ENCODE data around the gene MYL2. TPM values are rescaled to one million over a fixed set of nuclear protein-coding genes. Genes with fewer than 3 reads are reported as not detected.

The MYL2 gene
- total RNA-seq, 4 donors from 2014 or later = not detected

- Histone ChIP-seq H3K27ac (no peak overlapping the region), H3K9me3 (no peaks in the 10 kb centered on the region), H3K27me3 (no peaks in the 10 kb centered on the region), H3K4me3 (no peak overlapping the region), H3K4me1 (no peaks in the 10 kb centered on the region), H3K36me3 (no peaks in the 10 kb centered on the region)
- no peak for DNase-seq
- TF ChIP-seq CTCF (IDR thresholded peaks at IDR 0.05) (no peak), POLR2A (IDR thresholded peaks at IDR 0.05) (no peak)
Measured at GRCh38 chr12:110933326-110933974, 13.1 kb upstream of the MYL2 start.

- no peaks in the 10 kb centered on the region for H3K9me3 ChIP-seq
- no peaks in the 10 kb centered on the region for H3K27me3 ChIP-seq
Measured at GRCh38 chr12:110932046-110932445, 11.7 kb upstream of the MYL2 start.

GRCh38 chr12:110931315-110931728 is 10.9 kb upstream of the MYL2 start:
- TF ChIP-seq CTCF (IDR thresholded peaks at IDR 0.05) (no peak), POLR2A (IDR thresholded peaks at IDR 0.05) (no peak)
- Histone ChIP-seq H3K27ac (no peak overlapping the region), H3K36me3 (no peaks in the 10 kb centered on the region), H3K9me3 (no peaks in the 10 kb centered on the region), H3K4me1 (no peaks in the 10 kb centered on the region), H3K27me3 (no peaks in the 10 kb centered on the region), H3K4me3 (no peak overlapping the region)
- DNase-seq = no peak

More at GRCh38 chr12:110932046-110932445, 11.7 kb upstream of the MYL2 start:
- H3K4me1 ChIP-seq = no peaks in the 10 kb centered on the region
- no peak overlapping the region for H3K27ac ChIP-seq
- TF ChIP-seq CTCF (IDR thresholded peaks at IDR 0.05) (no peak), POLR2A (IDR thresholded peaks at IDR 0.05) (no peak)
- no peaks in the 10 kb centered on the region for H3K36me3 ChIP-seq
- DNase-seq = no peak
- H3K4me3 ChIP-seq = no peak overlapping the region

GRCh38 chr12:110930348-110931314 is 10.3 kb upstream of the MYL2 start:
- DNase-seq = no peak
- TF ChIP-seq CTCF (IDR thresholded peaks at IDR 0.05) (no peak), POLR2A (IDR thresholded peaks at IDR 0.05) (no peak)
- Histone ChIP-seq H3K9me3 (no peaks in the 10 kb centered on the region), H3K4me3 (no peak overlapping the region), H3K27ac (no peak overlapping the region), H3K4me1 (no peaks in the 10 kb centered on the region), H3K36me3 (no peaks in the 10 kb centered on the region), H3K27me3 (no peaks in the 10 kb centered on the region)

- no peak overlapping the region for H3K27ac ChIP-seq
- no peaks in the 10 kb centered on the region for H3K4me1 ChIP-seq
- H3K9me3 ChIP-seq = no peaks in the 10 kb centered on the region
- no peak overlapping the region for H3K4me3 ChIP-seq
- no peak for DNase-seq
- TF ChIP-seq CTCF (IDR thresholded peaks at IDR 0.05) = no peak
- no peak for TF ChIP-seq POLR2A (IDR thresholded peaks at IDR 0.05)
- H3K36me3 ChIP-seq = no peaks in the 10 kb centered on the region
- no peaks in the 10 kb centered on the region for H3K27me3 ChIP-seq
Measured at GRCh38 chr12:110929818-110930217, 9.4 kb upstream of the MYL2 start.
